GM23338 (cell line): Measurements from ENCODE around the gene ATP6V1E1. TPM values are rescaled to one million over a fixed set of nuclear protein-coding genes. Genes with fewer than 3 reads are reported as not detected.
A peak's percentile ranks its signal among the peaks of the same experiment; 100 is the strongest.

Source experiments
- ATAC-seq: fragments of 200-7000 bp; cut with Tn5 transposase; 3 replicates; pipeline ENCODE4 v1.9.1; 2020
- DNase-seq: peaks from one replicate; pipeline ENCODE4 v3.0.0-alpha.2; 2015; ENCODE audit warnings: low spot score
- H2AFZ ChIP-seq: fragments of 200-600 bp; sonication (generic); 2 replicates; pipeline ENCODE4 v1.8.0; 2016; ENCODE audit warnings: antibody characterized with exemption, mild to moderate bottlenecking, moderate library complexity
- H3F3A ChIP-seq: fragments of 200-600 bp; sonication (generic); replicated peaks from 2 replicates; pipeline ENCODE4 v1.8.0; 2017; ENCODE audit warnings: antibody characterized with exemption, mixed run types, low read depth
- H3K27ac ChIP-seq: fragments of 200-600 bp; sonication (generic); 2 replicates; pipeline ENCODE4 v1.6.1; 2016; ENCODE audit warnings: low read depth
- H3K27me3 ChIP-seq: fragments of 200-600 bp; sonication (generic); 2 replicates; pipeline ENCODE4 v1.8.0; 2016; ENCODE audit warnings: mild to moderate bottlenecking, mixed run types, moderate library complexity; ENCODE audit not compliant: insufficient read depth
- H3K36me3 ChIP-seq: fragments of 200-600 bp; sonication (generic); 2 replicates; pipeline ENCODE4 v1.8.0; 2016; ENCODE audit warnings: mild to moderate bottlenecking; ENCODE audit not compliant: insufficient read depth
- H3K4me1 ChIP-seq: fragments of 200-600 bp; sonication (generic); 2 replicates; pipeline ENCODE4 v1.8.0; 2016; ENCODE audit warnings: mild to moderate bottlenecking, moderate library complexity; ENCODE audit not compliant: insufficient read depth
- H3K4me2 ChIP-seq: fragments of 200-600 bp; sonication (generic); 2 replicates; pipeline ENCODE4 v1.7.1; 2017; ENCODE audit warnings: mixed run types
- H3K4me3 ChIP-seq: fragments of 200-600 bp; sonication (generic); 2 replicates; pipeline ENCODE4 v1.6.1; 2016; ENCODE audit warnings: mixed run types
- H3K79me2 ChIP-seq: fragments of 200-600 bp; sonication (generic); replicated peaks from 2 replicates; pipeline ENCODE4 v1.8.0; 2017; ENCODE audit warnings: mild to moderate bottlenecking; ENCODE audit not compliant: insufficient read depth
- H3K9me2 ChIP-seq: fragments of 200-600 bp; sonication (generic); 2 replicates; pipeline ENCODE4 v1.8.0; 2017; ENCODE audit not compliant: insufficient read depth
- H4K20me1 ChIP-seq: fragments of 200-600 bp; sonication (generic); replicated peaks from 2 replicates; pipeline ENCODE4 v1.8.0; 2017; ENCODE audit warnings: mild to moderate bottlenecking; ENCODE audit not compliant: insufficient read depth
- H3K27ac Mint-ChIP-seq: 2 replicates; pipeline ENCODE4 v1.8.0; 2020; ENCODE audit warnings: inconsistent platforms, mild to moderate bottlenecking, moderate library complexity, mixed read lengths
- H3K27me3 Mint-ChIP-seq: 3 replicates; pipeline ENCODE4 v1.8.0; 2022; ENCODE audit warnings: low read depth, mild to moderate bottlenecking, moderate library complexity, mixed read lengths, inconsistent platforms; ENCODE audit not compliant: insufficient read depth, poor library complexity
- H3K36me3 Mint-ChIP-seq: 3 replicates; pipeline ENCODE4 v1.8.0; 2021; ENCODE audit warnings: low read depth, mild to moderate bottlenecking, inconsistent platforms, moderate library complexity, mixed read lengths
- H3K4me1 Mint-ChIP-seq: 3 replicates; pipeline ENCODE4 v1.8.0; 2020; ENCODE audit warnings: mild to moderate bottlenecking, inconsistent platforms, mixed read lengths
- H3K4me3 Mint-ChIP-seq: 3 replicates; pipeline ENCODE4 v1.8.0; 2021; ENCODE audit warnings: moderate library complexity, mild to moderate bottlenecking, inconsistent platforms, mixed read lengths
- H3K9me3 Mint-ChIP-seq: 3 replicates; pipeline ENCODE4 v1.8.0; 2020; ENCODE audit warnings: moderate library complexity, mild to moderate bottlenecking, inconsistent platforms, mixed read lengths
- CTCF ChIP-seq, 2 experiments: fragments of 200-600 bp in 1 of 2; sonication (generic) in 1 of 2; conservative IDR thresholded peaks; 2 replicates each; pipeline versions ENCODE4 v1.5.1 to v1.6.1; 2016 to 2017; ENCODE audit warnings: antibody characterized with exemption in 2 of 2, low read depth in 2 of 2, mild to moderate bottlenecking in 2 of 2, moderate library complexity in 1 of 2
- ETS1 ChIP-seq: IDR thresholded peaks from 2 replicates; pipeline ENCODE4 v1.6.1; 2016; ENCODE audit warnings: antibody characterized with exemption
- EZH2 ChIP-seq: fragments of 200-600 bp; sonication (generic); IDR thresholded peaks from one replicate; pipeline ENCODE4 v1.8.0; 2017; ENCODE audit warnings: antibody characterized with exemption, mild to moderate bottlenecking, low read depth; ENCODE audit not compliant: unreplicated experiment
- EZH2phosphoT487 ChIP-seq: fragments of 200-600 bp; sonication (generic); IDR thresholded peaks from one replicate; pipeline ENCODE4 v1.8.1; 2018; ENCODE audit warnings: antibody characterized with exemption; ENCODE audit not compliant: unreplicated experiment
- JUNB ChIP-seq: IDR thresholded peaks from one replicate; pipeline ENCODE4 v1.6.1; 2016; ENCODE audit warnings: antibody characterized with exemption; ENCODE audit not compliant: unreplicated experiment
- POLR2AphosphoS5 ChIP-seq: IDR thresholded peaks from 2 replicates; pipeline ENCODE4 v1.6.1; 2016; ENCODE audit warnings: antibody characterized with exemption, low read depth
- REST ChIP-seq: IDR thresholded peaks from one replicate; pipeline ENCODE4 v1.6.1; 2018; ENCODE audit warnings: antibody characterized with exemption; ENCODE audit not compliant: unreplicated experiment
- STAT1 ChIP-seq: IDR thresholded peaks from one replicate; pipeline ENCODE4 v1.6.1; 2016; ENCODE audit warnings: antibody characterized with exemption; ENCODE audit not compliant: unreplicated experiment
- ZNF114 ChIP-seq: fragments of 250-450 bp; sonication (Bioruptor Pico); IDR thresholded peaks from 2 replicates; pipeline ENCODE4 v1.5.0; 2020; ENCODE audit warnings: mild to moderate bottlenecking, moderate library complexity
- ZNF462 ChIP-seq: fragments of 250-450 bp; sonication (Bioruptor Pico); IDR thresholded peaks from 2 replicates; pipeline ENCODE4 v1.5.0; 2020; ENCODE audit warnings: mild to moderate bottlenecking, moderate library complexity
- polyA plus RNA-seq: library from polyadenylated mRNA; unstranded; fragments of >200 nt; fragmentation: Nextera tagmentation; extraction: Ambion mirVana; gene quantifications from 2 replicates; pipeline ENCODE4 v1.2.1, GENCODE V29; 2016
- total RNA-seq: library from RNA; depleted of rRNA; stranded (reverse); fragments of >200 nt; shearing (Covaris generic); gene quantifications from 2 replicates; pipeline ENCODE4 v1.2.3, GENCODE V29; 2014

The ATP6V1E1 gene
- total and polyA plus RNA-seq, 2 experiments from 2014 or later, result 74.5 to 81.7 TPM

GRCh38 chr22:17562906-17563870 lies 65.4 kb downstream of the ATP6V1E1 start, which contains the start of gene SLC25A18 (continued):
- TF ChIP-seq ZNF114, result no peak
- TF ChIP-seq REST, result no peak
- no peak for TF ChIP-seq STAT1
- peak; percentile 17 to 47; a peak in 3 of 4 replicates for TF ChIP-seq CTCF (conservative IDR thresholded peaks at IDR 0.05; ENCODE audit: low read depth in 2 of 2)

- H3K36me3 ChIP-seq, result peaks cover 31% of the 10 kb centered on the region
- peaks cover 33% of the 10 kb centered on the region for H3F3A ChIP-seq
- Mint-ChIP-seq H3K36me3 (peaks cover 73% of the 10 kb centered on the region), H3K4me3 (no peak overlapping the region), H3K27me3 (peaks cover 35% of the 10 kb centered on the region), H3K9me3 (peaks cover 25% of the 10 kb centered on the region), H3K4me1 (peaks cover 20% of the 10 kb centered on the region), H3K27ac (no peak overlapping the region)
- no peak overlapping the region for H3K4me2 ChIP-seq
- H2AFZ ChIP-seq, result no peak overlapping the region
- H3K27me3 ChIP-seq, result no peaks in the 10 kb centered on the region
- ATAC-seq (no peak), DNase-seq (no peak)
- H3K27ac ChIP-seq, result no peak overlapping the region
- H3K9me2 ChIP-seq, result no peaks in the 10 kb centered on the region
- H3K4me1 ChIP-seq, result peaks cover 23% of the 10 kb centered on the region
- H3K4me3 ChIP-seq, result no peak overlapping the region
- H3K79me2 ChIP-seq, result no peaks in the 10 kb centered on the region
- H4K20me1 ChIP-seq, result peaks cover 21% of the 10 kb centered on the region
- TF ChIP-seq EZH2phosphoT487 (no peak), STAT1 (no peak), ZNF462 (no peak), JUNB (no peak), ETS1 (no peak), POLR2AphosphoS5 (no peak), EZH2 (no peak)
Observed at GRCh38 chr22:17559188-17559587, 69.4 kb downstream of the ATP6V1E1 start.
